NCI-H82 (cell line): ENCODE measurements around the gene LY9.
"Not testable (repeated sequence)": the region's sequence is repeated elsewhere in the genome, so short reads cannot be mapped to it uniquely, and the experiment has no call there.

Source experiments
- DNase-seq: peaks from one replicate; lab custom pipeline; 2025; lab: John Stamatoyannopoulos, UW

Gene LY9

DNA sequence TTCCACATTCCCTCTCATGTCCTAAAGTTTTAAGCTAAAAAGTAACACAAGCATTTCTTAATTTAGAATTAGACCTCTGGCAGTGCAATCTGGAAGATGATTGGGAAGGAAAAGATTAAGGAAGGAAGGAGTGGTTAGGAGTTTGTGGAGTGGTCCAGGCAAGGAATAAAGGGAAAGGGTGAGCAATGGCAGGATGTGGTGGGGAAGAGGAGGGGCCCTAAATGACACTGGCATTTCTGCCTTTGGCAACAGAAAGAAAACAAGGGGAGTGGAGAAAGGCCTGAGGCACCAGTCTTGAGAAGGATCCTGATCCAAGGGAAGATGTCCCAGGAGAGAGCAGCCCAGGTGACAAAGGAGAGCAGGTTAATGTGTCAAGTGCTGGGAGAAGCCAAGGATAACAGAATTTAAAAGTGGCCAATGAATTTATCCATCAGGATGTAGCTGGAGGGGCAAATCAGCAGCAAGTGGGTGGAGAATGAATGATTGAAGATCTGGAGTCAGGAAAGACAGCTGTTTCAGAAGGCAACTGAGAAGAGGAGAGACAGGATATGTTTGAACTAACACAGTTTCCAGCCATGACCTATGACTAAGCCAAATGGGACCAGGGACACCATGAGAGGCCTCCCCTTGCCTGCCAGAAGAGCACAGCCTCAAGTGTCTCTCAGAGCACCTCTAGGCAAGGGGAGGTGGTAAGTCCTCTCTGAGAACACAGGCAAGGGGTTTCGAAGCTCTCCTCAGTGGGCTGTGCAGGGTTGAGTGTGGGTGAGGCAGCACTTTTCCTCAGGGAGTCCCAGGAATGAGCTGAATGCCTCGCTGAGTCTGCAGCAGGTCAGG is 20.9 kb upstream of the LY9 start:
- no peak for DNase-seq

DNA sequence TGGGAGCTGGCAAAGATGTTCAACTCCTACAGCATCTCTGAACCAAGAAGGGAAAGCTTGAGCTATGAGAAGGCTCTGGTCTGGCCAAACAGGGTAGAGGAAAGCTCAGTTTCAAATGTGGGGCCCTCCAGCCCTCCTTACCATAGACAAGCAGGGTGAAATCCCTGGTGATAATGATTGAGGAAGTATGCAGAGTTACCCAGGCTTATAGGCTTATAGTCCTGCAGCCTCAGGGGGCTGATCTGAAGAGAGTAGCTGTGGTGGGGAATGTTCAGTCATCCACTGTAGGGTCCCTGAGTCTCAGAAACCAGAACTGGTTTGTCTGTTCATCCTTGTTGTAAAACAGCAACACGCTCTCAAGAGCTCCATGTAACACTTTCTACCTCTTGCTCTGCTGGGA is 19.8 kb upstream of the LY9 start:
- peak; percentile 31 for DNase-seq

DNA sequence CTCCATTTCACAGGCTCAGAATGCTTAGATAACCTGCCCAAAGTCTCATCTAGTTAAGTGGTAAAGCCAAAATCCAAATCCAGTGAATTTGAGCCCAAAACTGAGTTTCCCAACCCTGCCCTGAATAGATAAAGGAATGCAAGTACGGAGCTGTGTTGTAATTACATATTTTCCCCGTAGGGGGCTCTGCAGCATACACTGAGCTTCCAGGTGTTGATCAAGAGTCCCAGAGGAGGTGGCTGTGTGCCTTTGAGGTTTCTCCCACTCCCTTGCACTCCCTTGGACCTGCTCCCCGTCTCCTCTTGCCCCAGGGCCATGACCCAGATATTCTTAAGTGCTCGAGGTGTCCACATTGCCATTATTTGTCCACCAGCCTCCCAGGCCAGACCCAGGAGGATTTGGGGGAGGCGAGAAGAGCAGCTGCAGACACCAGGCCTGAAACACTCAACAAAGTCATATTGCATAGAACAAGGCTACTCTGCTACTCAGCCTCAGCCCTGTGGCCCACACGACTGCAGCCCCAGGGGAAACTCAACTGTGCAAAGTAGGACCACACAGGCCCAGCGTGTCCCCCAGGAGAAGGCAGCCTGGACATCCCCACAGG is 18.4 kb upstream of the LY9 start:
- DNase-seq = peak; percentile 80

- peak; percentile 34 for DNase-seq
Measured at GRCh38 chr1:160778976-160779375, 17.0 kb upstream of the LY9 start.

- peak; percentile 77 for DNase-seq
Measured at GRCh38 chr1:160779626-160780397, 16.2 kb upstream of the LY9 start.

- DNase-seq = no peak
Measured at GRCh38 chr1:160780398-160780755, 15.6 kb upstream of the LY9 start.

- DNase-seq = no peak
Measured at GRCh38 chr1:160781186-160781766, 14.7 kb upstream of the LY9 start.

- no peak for DNase-seq
Measured at GRCh38 chr1:160781914-160782689, 13.9 kb upstream of the LY9 start.

- not testable (repeated sequence) for DNase-seq
Measured at GRCh38 chr1:160782988-160783765, 12.8 kb upstream of the LY9 start.

DNA sequence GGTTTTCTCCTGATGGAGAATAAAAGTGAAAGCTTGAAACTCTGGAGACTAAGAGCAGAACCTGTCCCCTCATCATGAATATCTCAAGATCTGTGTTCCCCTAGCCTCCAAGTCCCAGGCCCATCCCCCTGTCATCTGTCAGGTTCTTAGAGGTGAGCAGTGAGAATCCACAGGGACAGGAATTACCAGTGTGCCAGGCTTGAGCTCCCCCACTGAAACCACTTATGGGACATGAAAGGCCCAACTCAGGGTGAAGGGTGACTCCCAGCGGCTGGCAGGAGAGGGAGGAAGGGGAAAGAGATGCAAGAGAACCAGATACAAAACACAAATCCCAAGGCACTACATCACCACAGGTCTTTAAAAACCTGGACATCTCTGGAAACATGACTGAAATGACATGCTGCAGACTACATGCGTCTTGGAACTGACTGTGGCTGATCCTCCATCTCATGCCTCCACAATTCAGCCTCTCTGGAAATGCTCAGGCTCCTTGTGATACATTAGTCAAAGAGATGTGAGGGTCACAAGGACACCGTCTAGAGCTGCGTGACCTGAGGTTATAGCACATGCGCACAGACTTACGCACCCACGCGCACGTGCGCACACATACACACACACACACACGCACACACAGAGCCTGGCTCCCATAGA is 6.8 kb upstream of the LY9 start:
- DNase-seq = no peak

GRCh38 chr1:160789702-160790611 is 6.0 kb upstream of the LY9 start:
- no peak for DNase-seq

DNA sequence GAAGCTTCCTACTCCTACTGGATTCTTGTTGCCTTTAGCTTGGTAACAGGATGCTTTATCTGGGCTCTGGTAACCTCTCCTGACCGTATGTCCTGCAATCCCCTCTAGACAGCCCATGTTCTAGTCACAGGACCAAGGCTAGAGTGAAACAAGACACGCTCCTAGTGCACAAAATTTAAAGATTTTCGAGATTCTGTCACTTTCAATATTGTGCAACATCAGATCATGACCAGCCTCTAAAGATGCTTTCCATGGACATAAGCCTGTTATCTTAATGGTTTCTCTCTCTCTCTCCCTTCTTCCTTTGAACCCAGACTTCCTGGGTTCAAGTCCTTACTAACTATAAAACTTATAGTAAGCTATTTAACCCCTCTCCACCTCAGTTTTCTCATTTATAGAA is 1.6 kb upstream of the LY9 start:
- DNase-seq = no peak

GRCh38 chr1:160797271-160797709 is 1.3 kb downstream of the LY9 start:
- no peak for DNase-seq

GRCh38 chr1:160797861-160798273 is 1.9 kb downstream of the LY9 start:
- no peak for DNase-seq

GRCh38 chr1:160798439-160798838 is 2.5 kb downstream of the LY9 start:
- no peak for DNase-seq

DNA sequence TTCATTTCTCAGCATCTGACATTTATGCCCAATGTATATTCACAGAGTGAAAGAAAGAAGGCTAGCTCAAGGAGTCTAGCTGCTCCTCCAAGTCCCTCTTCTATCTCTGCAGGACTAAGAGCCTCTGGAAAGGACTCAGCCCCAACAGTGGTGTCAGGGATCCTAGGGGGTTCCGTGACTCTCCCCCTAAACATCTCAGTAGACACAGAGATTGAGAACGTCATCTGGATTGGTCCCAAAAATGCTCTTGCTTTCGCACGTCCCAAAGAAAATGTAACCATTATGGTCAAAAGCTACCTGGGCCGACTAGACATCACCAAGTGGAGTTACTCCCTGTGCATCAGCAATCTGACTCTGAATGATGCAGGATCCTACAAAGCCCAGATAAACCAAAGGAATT is 3.7 kb downstream of the LY9 start:
- no peak for DNase-seq

DNA sequence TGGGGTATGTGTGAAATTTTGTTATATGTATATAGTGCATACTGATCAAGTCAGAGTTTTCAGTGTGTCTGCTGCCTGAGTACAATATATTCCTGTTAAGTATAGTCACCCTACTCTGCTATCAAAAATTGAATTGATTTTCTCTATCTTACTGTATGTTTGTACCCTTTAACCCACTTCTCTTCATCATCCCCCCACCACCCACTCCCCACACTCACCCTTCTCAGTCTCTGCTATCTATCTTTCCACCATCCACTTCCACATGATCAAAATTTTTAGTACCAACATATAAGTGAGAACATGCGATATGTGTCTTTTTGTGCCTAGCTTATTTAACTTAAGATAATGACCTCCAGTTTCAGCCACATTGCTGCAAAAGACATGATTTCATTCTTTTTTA is 4.2 kb downstream of the LY9 start:
- DNase-seq = no peak

DNA sequence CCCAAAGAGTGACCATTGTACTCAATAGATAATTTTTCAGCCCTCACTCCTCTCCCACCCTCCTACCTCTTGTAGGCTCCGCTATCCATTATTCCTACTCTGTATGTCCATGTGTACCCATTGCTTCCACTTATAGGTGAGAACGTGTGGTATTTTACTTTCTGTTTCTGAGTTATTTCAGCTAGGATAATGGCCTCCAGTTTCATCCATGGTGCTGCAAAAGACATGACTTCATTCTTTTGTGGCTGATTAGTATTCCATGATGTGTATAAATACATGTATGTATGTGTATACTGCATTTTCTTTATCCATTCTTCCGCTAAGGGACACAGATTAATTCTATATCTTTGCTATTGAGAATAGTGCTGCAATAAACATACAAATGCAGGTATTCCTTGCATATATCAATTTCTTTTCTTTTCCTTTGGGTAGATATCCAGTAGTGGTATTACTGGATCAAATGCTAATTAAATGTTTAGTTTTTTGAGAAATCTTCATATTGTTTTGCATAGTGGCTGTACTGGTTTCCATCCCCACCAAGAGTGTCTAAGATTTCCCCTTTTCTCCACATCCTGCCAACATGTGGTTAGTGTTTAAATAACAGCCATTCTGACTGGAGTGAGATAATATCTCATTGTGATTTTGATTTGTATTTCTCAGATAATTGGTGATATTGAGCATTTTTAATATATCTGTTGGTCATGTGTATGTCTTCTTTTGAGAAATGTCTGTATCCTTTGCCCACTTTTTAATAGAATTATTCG is 4.9 kb downstream of the LY9 start:
- no peak for DNase-seq
